ENCODE data around the gene PHF19.

DNA sequence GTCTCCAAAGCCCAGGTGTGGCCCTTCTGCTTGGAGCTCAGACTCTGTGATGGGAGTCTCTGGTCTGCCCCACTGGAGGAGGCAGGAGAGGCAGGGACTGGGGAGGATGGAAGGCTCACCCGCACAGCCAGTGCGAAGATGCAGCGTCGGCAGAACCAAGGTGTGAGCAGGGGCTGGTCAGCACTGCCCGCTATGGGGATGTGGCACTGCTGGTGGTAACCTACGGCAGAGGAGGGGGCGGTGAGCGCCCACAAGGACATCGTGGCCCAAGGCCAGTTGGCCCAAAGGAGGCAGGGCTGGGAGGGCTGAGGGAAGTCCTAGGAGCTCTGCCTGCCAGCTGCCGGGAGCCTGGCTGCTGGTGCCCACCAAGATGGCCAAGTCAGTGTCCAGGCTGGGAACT is 7.3 kb downstream of the PHF19 start:
- TF ChIP-seq CHD2 (IDR thresholded peaks at IDR 0.05; ENCODE audit: low read length, partially characterized antibody), result no peak
- TF ChIP-seq, protein P1, sequence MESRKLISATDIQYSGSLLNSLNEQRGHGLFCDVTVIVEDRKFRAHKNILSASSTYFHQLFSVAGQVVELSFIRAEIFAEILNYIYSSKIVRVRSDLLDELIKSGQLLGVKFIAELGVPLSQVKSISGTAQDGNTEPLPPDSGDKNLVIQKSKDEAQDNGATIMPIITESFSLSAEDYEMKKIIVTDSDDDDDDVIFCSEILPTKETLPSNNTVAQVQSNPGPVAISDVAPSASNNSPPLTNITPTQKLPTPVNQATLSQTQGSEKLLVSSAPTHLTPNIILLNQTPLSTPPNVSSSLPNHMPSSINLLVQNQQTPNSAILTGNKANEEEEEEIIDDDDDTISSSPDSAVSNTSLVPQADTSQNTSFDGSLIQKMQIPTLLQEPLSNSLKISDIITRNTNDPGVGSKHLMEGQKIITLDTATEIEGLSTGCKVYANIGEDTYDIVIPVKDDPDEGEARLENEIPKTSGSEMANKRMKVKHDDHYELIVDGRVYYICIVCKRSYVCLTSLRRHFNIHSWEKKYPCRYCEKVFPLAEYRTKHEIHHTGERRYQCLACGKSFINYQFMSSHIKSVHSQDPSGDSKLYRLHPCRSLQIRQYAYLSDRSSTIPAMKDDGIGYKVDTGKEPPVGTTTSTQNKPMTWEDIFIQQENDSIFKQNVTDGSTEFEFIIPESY (IDR thresholded peaks at IDR 0.05; ENCODE audit: borderline replicate concordance, low read depth), result no peak
- TF ChIP-seq, protein P2, sequence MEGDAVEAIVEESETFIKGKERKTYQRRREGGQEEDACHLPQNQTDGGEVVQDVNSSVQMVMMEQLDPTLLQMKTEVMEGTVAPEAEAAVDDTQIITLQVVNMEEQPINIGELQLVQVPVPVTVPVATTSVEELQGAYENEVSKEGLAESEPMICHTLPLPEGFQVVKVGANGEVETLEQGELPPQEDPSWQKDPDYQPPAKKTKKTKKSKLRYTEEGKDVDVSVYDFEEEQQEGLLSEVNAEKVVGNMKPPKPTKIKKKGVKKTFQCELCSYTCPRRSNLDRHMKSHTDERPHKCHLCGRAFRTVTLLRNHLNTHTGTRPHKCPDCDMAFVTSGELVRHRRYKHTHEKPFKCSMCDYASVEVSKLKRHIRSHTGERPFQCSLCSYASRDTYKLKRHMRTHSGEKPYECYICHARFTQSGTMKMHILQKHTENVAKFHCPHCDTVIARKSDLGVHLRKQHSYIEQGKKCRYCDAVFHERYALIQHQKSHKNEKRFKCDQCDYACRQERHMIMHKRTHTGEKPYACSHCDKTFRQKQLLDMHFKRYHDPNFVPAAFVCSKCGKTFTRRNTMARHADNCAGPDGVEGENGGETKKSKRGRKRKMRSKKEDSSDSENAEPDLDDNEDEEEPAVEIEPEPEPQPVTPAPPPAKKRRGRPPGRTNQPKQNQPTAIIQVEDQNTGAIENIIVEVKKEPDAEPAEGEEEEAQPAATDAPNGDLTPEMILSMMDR (IDR thresholded peaks at IDR 0.05), result no peak
- no peak for TF ChIP-seq EP300 (IDR thresholded peaks at IDR 0.05; ENCODE audit: borderline replicate concordance in 1 of 2, low read depth in 1 of 2, low read length in 1 of 2)
- no peak for TF ChIP-seq TEAD4 (IDR thresholded peaks at IDR 0.05; ENCODE audit: borderline replicate concordance, insufficient read depth)
- TF ChIP-seq EZH2phosphoT487 (IDR thresholded peaks at IDR 0.05; ENCODE audit: borderline replicate concordance, low read depth), result no peak
